Dermis microvascular lymphatic vessel endothelial cell (primary cell): ENCODE data around the gene ZDHHC14. TPM values are rescaled to one million over a fixed set of nuclear protein-coding genes. Genes with fewer than 3 reads are reported as not detected.
A peak's percentile ranks its signal among the peaks of the same experiment; 100 is the strongest.

ENCODE experiments used
- DNase-seq, 2 donors: peaks; one replicate each; pipeline versions ENCODE4 v3.0.0 to v3.0.0-alpha.2; 2010; ENCODE audit warnings: low read depth in 2 of 2
- total RNA-seq: library from RNA; depleted of rRNA; stranded (reverse); fragments of >200 nt; gene quantifications from 2 replicates; pipeline ENCODE4 v1.2.1, GENCODE V29; 2014

The ZDHHC14 gene
- total RNA-seq, 1 donor from 2014 or later: 19.5 TPM

- no peak for DNase-seq
These were observed 235.0 kb downstream of the ZDHHC14 start for GRCh38 chr6:157615951-157616350.

GRCh38 chr6:157620944-157621343 lies 240.0 kb downstream of the ZDHHC14 start:
- DNase-seq: no peak

- no peak for DNase-seq
These were observed 240.4 kb downstream of the ZDHHC14 start for GRCh38 chr6:157621406-157621805.

GRCh38 chr6:157622427-157622826 lies 241.4 kb downstream of the ZDHHC14 start:
- DNase-seq: no peak

- DNase-seq: no peak
These were observed 244.1 kb downstream of the ZDHHC14 start for GRCh38 chr6:157625111-157625510.

- DNase-seq: no peak
These were observed 244.8 kb downstream of the ZDHHC14 start for GRCh38 chr6:157625764-157626163.

- DNase-seq: no peak
These were observed 246.4 kb downstream of the ZDHHC14 start for GRCh38 chr6:157627195-157627966.

GRCh38 chr6:157628463-157628862 lies 247.5 kb downstream of the ZDHHC14 start:
- no peak for DNase-seq

GRCh38 chr6:157629220-157629619 lies 248.2 kb downstream of the ZDHHC14 start:
- peak in 1 of 2 donors; percentile 14 for DNase-seq

GRCh38 chr6:157630463-157631080 lies 249.6 kb downstream of the ZDHHC14 start:
- no peak for DNase-seq

- DNase-seq: no peak
These were observed 250.4 kb downstream of the ZDHHC14 start for GRCh38 chr6:157631412-157631811.

GRCh38 chr6:157631838-157632614 lies 251.0 kb downstream of the ZDHHC14 start:
- DNase-seq: no peak

- DNase-seq: no peak
These were observed 251.8 kb downstream of the ZDHHC14 start for GRCh38 chr6:157632821-157633220.

- DNase-seq: no peak
These were observed 253.6 kb downstream of the ZDHHC14 start for GRCh38 chr6:157634546-157634945.

- no peak for DNase-seq
These were observed 254.6 kb downstream of the ZDHHC14 start for GRCh38 chr6:157635388-157636244.

GRCh38 chr6:157637516-157637915 lies 256.5 kb downstream of the ZDHHC14 start:
- peak in 1 of 2 donors; percentile 72 for DNase-seq

- peak in 1 of 2 donors; percentile 56 for DNase-seq
These were observed 257.1 kb downstream of the ZDHHC14 start for GRCh38 chr6:157637941-157638662.

GRCh38 chr6:157638779-157639178 lies 257.8 kb downstream of the ZDHHC14 start:
- DNase-seq: no peak

GRCh38 chr6:157640746-157641451 lies 259.9 kb downstream of the ZDHHC14 start:
- DNase-seq: no peak

- DNase-seq: no peak
These were observed 260.8 kb downstream of the ZDHHC14 start for GRCh38 chr6:157641837-157642236.
